ENCODE data around the gene ATL1.

The ATL1 gene

DNA sequence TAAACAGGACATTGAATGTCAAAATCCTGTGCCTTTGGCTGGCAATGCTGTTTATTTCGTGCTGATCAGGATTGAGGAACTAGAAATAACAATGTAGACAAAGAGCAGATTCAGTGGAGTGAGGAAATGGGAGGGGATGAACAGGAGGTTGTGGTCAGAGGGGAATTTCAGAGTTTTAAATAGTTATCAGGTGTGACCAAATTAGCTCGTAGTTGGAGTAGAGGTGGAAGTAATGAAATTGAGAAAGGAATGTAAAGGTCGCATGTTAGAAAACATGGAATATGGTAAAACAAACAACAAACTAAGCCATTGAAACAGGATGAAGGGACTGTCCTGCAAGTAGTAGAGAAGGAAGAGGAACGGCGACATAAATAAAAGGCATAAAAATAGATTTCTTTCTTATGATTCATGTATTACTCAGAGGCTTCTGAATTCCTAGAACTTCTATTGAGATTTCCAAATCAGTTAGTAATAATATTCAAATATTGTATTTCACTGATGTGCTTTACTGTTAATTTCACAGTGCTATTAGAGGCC is 117.7 kb downstream of the ATL1 start:
- H3K4me3 ChIP-seq (replicated peaks; ENCODE audit: low read depth, low read length) = no peak overlapping the region
- no peak for TF ChIP-seq CTCF (IDR thresholded peaks at IDR 0.05; ENCODE audit: low read depth, low read length, missing control alignments)
- no peak for DNase-seq (ENCODE audit: extremely low read depth, low read depth)

DNA sequence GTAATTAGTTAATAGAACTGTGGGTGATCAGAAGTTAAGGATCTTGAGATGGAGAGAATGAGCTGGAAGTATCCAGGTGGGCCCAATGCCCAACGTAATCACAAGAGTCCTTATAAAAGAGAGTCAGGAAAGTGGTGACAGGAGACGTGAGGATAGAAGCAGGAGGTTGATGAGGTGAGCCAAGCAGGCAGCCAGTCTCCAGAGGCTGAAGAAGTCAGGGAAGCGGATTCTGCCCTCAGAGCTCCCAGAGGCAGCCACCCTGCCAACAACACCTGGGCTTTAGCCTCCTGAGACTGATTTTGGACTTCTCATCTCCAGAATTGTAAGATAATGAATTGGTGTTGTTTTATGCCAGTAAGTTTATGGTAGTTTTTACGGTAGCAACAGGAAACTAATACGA is 118.2 kb downstream of the ATL1 start:
- no peak for DNase-seq (ENCODE audit: extremely low read depth, low read depth)
- no peak for TF ChIP-seq CTCF (IDR thresholded peaks at IDR 0.05; ENCODE audit: low read depth, low read length, missing control alignments)
- H3K4me3 ChIP-seq (replicated peaks; ENCODE audit: low read depth, low read length) = no peak overlapping the region

DNA sequence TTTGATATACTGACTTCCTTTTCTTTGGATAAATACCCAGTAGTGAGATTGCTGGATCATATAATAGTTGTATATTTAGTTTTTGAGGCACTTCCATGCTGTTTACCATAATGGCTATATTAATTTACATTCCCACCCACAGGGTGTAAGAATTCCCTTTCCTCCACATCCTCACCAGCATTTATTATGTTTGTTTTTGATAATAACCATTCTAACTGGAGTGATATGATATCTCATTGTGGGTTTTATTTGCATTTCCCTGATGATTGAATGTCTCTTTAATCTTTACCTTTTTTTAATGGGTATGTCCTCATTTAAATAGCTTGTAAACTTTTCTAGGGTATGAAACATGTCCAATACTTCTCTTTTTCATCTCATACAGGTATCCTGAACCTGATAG is 119.7 kb downstream of the ATL1 start:
- DNase-seq (ENCODE audit: extremely low read depth, low read depth) = no peak
- H3K4me3 ChIP-seq (replicated peaks; ENCODE audit: low read depth, low read length) = no peak overlapping the region
- TF ChIP-seq CTCF (IDR thresholded peaks at IDR 0.05; ENCODE audit: low read depth, low read length, missing control alignments) = no peak

Data from HFF-Myc (cell line).